NB4 (cell line): ENCODE measurements around the gene CFAP65.

Experiments
- DNase-seq: peaks from one replicate; pipeline ENCODE4 v3.0.0; 2010; ENCODE audit warnings: low read depth
- H3K4me3 ChIP-seq: one replicate; pipeline ENCODE4 v1.5.1; 2011; ENCODE audit warnings: mild to moderate bottlenecking, low read depth, low read length, moderate library complexity
- MAX ChIP-seq: IDR thresholded peaks from 2 replicates; pipeline ENCODE4 v1.6.1; 2011; ENCODE audit warnings: low read depth, low read length
- MYC ChIP-seq: IDR thresholded peaks from 2 replicates; pipeline ENCODE4 v1.6.1; 2011; ENCODE audit warnings: low read depth, low read length
- POLR2A ChIP-seq: IDR thresholded peaks from 2 replicates; pipeline ENCODE4 v1.6.1; 2011; ENCODE audit warnings: mild to moderate bottlenecking; ENCODE audit not compliant: insufficient read length; ENCODE audit errors: extremely low read depth
- TF ChIP-seq, protein P1 (sequence below): IDR thresholded peaks from one replicate; pipeline ENCODE4 v1.5.1; 2012; ENCODE audit warnings: low read depth, low read length

Gene CFAP65

GRCh38 chr2:218981390-218981880, 59.9 kb downstream of the CFAP65 start:
- peak; percentile 44 for DNase-seq
- TF ChIP-seq MAX (no peak), POLR2A (no peak)
- TF ChIP-seq, protein P1, sequence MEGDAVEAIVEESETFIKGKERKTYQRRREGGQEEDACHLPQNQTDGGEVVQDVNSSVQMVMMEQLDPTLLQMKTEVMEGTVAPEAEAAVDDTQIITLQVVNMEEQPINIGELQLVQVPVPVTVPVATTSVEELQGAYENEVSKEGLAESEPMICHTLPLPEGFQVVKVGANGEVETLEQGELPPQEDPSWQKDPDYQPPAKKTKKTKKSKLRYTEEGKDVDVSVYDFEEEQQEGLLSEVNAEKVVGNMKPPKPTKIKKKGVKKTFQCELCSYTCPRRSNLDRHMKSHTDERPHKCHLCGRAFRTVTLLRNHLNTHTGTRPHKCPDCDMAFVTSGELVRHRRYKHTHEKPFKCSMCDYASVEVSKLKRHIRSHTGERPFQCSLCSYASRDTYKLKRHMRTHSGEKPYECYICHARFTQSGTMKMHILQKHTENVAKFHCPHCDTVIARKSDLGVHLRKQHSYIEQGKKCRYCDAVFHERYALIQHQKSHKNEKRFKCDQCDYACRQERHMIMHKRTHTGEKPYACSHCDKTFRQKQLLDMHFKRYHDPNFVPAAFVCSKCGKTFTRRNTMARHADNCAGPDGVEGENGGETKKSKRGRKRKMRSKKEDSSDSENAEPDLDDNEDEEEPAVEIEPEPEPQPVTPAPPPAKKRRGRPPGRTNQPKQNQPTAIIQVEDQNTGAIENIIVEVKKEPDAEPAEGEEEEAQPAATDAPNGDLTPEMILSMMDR, result no peak
- no peak overlapping the region for H3K4me3 ChIP-seq

GRCh38 chr2:218980735-218981389, 60.5 kb downstream of the CFAP65 start:
- H3K4me3 ChIP-seq, result no peak overlapping the region
- TF ChIP-seq, protein P1, result no peak
- DNase-seq, result peak; percentile 40

DNA sequence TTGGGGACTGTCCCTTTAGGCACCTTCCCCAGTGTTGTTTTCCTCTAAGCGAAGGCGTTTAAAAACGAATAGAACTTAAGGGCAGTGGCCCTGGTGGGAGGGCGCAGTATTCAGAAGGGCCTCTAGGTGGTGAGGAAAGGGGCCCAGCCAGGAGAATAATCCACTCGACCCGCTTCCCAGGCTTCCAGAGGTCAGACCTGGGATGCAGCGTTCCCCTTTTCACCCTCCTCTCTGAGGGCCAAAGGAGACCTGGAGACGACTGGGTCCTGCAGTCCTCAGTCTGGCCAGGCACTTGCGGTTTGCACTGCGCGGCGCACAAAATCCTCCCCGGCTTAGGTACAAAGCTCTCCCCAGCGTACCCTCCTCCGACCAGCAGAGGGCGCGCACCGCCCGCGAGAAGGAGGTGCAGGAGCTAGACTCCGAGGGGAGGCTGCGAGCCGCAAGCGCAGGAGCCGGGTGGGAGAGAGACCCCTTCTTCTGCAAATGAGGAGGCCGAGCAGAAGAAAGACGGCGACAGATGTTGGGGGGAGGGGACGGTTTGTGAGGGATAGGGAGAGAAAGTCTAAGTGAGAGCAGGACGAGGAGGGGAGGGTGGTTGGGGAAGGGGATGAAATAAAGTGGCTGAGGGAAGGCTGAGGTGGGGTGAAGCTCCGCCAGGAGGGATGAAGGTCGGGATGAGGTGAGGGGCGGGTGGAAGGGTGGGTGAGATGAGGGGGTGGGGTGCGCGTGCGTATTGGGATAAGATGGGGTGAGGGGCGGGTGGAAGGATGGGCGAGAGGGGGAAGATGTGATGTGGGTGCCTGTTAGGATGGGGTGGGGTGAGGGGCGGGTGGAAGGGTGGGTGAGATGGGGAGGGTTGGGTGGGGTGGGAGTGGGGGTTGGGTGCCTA, 61.2 kb downstream of the CFAP65 start:
- H3K4me3 ChIP-seq, result no peak overlapping the region
- no peak for TF ChIP-seq POLR2A
- TF ChIP-seq, protein P1, result peak; percentile 77
- peak; percentile 88 for DNase-seq

GRCh38 chr2:218975060-218975777, 66.1 kb downstream of the CFAP65 start:
- no peak overlapping the region for H3K4me3 ChIP-seq
- no peak for TF ChIP-seq MAX
- TF ChIP-seq MYC, result no peak
- TF ChIP-seq POLR2A, result no peak
- TF ChIP-seq, protein P1, result no peak
- no peak for DNase-seq

DNA sequence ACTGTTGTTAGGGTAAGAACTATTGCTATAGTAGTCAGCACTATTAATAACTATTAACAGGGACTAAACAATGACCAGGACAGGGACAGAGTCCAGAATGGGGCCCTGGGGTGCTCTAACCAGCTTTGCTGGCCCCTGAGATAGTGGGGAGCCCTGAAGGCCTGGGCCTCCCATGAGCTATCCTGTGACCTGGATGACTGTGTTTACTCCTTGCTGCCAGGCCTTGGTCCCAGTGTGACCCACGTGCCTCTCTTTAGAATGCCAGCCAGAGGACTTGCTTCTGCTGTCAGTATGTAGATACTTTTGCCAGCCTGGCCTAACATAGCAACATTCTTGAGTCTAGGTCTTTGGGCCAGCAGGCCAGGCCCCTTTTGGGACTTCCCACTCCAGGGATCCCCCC, 70.4 kb downstream of the CFAP65 start:
- TF ChIP-seq MYC, result no peak
- TF ChIP-seq, protein P1, result no peak
- no peak for TF ChIP-seq POLR2A
- no peak for TF ChIP-seq MAX
- no peak for DNase-seq
- no peak overlapping the region for H3K4me3 ChIP-seq
